GM06990 (cell line): ENCODE results near the gene TSPO2.
"Not testable (repeated sequence)": the region's sequence is repeated elsewhere in the genome, so short reads cannot be mapped to it uniquely, and the experiment has no call there.

Experiments used
- DNase-seq: peaks from one replicate; pipeline ENCODE4 v3.0.0-alpha.2; 2011; ENCODE audit not compliant: insufficient read length; ENCODE audit errors: extremely low read depth
- H3K27me3 ChIP-seq: replicated peaks from 2 replicates; pipeline ENCODE4 v1.6.0; 2011; ENCODE audit warnings: low read length; ENCODE audit not compliant: control insufficient read depth, insufficient read depth
- H3K36me3 ChIP-seq: 2 replicates; pipeline ENCODE4 v1.5.1; 2011; ENCODE audit warnings: low read length; ENCODE audit not compliant: control insufficient read depth, insufficient read depth
- H3K4me3 ChIP-seq: replicated peaks from 2 replicates; pipeline ENCODE4 v1.5.1; 2011; ENCODE audit warnings: low read depth, mild to moderate bottlenecking, control low read depth, low read length
- CTCF ChIP-seq: IDR thresholded peaks from 2 replicates; pipeline ENCODE4 v1.5.1; 2011; ENCODE audit warnings: low read length, control low read depth, mild to moderate bottlenecking, inconsistent platforms; ENCODE audit not compliant: insufficient read depth, poor library complexity, severe bottlenecking

TSPO2 gene

GRCh38 chr6:41009669-41010068 is 32.6 kb upstream of the TSPO2 start:
- no peak overlapping the region for H3K4me3 ChIP-seq
- TF ChIP-seq CTCF, result no peak
- H3K36me3 ChIP-seq, result no peaks in the 10 kb centered on the region
- no peak for DNase-seq
- peaks cover 3% of the 10 kb centered on the region for H3K27me3 ChIP-seq

GRCh38 chr6:41011673-41012072 is 30.6 kb upstream of the TSPO2 start:
- DNase-seq, result no peak
- Histone ChIP-seq H3K27me3 (peaks cover 3% of the 10 kb centered on the region), H3K36me3 (no peaks in the 10 kb centered on the region), H3K4me3 (no peak overlapping the region)
- no peak for TF ChIP-seq CTCF

GRCh38 chr6:41013466-41014153 is 28.7 kb upstream of the TSPO2 start:
- Histone ChIP-seq H3K4me3 (no peak overlapping the region), H3K36me3 (no peaks in the 10 kb centered on the region), H3K27me3 (peaks cover 3% of the 10 kb centered on the region)
- DNase-seq, result no peak
- TF ChIP-seq CTCF, result no peak

GRCh38 chr6:41014780-41015179 is 27.5 kb upstream of the TSPO2 start:
- no peak for TF ChIP-seq CTCF
- H3K4me3 ChIP-seq, result no peak overlapping the region
- H3K36me3 ChIP-seq, result no peaks in the 10 kb centered on the region
- DNase-seq, result no peak
- peaks cover 3% of the 10 kb centered on the region for H3K27me3 ChIP-seq

GRCh38 chr6:41015860-41016259 is 26.4 kb upstream of the TSPO2 start:
- not testable (repeated sequence) for H3K27me3 ChIP-seq, H3K36me3 ChIP-seq, DNase-seq, H3K4me3 ChIP-seq

GRCh38 chr6:41017663-41018062 is 24.6 kb upstream of the TSPO2 start:
- TF ChIP-seq CTCF, result no peak
- Histone ChIP-seq H3K27me3 (no peaks in the 10 kb centered on the region; the same call in 1 of the 2 replicates), H3K36me3 (no peaks in the 10 kb centered on the region), H3K4me3 (no peak overlapping the region)
- DNase-seq, result no peak
